Activated CD8-positive, alpha-beta memory T cell treated with anti-CD3 and anti-CD28 coated beads, Interleukin-2, amount 50 U/mL, for 48 hours (primary cell): ENCODE measurements around the gene CACNG6.
"Not testable (repeated sequence)": the region's sequence is repeated elsewhere in the genome, so short reads cannot be mapped to it uniquely, and the experiment has no call there.

Experiments
- DNase-seq: peaks from one replicate; pipeline ENCODE4 v3.0.0-alpha.2; 2020

The CACNG6 gene, protein sequence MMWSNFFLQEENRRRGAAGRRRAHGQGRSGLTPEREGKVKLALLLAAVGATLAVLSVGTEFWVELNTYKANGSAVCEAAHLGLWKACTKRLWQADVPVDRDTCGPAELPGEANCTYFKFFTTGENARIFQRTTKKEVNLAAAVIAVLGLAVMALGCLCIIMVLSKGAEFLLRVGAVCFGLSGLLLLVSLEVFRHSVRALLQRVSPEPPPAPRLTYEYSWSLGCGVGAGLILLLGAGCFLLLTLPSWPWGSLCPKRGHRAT

DNA sequence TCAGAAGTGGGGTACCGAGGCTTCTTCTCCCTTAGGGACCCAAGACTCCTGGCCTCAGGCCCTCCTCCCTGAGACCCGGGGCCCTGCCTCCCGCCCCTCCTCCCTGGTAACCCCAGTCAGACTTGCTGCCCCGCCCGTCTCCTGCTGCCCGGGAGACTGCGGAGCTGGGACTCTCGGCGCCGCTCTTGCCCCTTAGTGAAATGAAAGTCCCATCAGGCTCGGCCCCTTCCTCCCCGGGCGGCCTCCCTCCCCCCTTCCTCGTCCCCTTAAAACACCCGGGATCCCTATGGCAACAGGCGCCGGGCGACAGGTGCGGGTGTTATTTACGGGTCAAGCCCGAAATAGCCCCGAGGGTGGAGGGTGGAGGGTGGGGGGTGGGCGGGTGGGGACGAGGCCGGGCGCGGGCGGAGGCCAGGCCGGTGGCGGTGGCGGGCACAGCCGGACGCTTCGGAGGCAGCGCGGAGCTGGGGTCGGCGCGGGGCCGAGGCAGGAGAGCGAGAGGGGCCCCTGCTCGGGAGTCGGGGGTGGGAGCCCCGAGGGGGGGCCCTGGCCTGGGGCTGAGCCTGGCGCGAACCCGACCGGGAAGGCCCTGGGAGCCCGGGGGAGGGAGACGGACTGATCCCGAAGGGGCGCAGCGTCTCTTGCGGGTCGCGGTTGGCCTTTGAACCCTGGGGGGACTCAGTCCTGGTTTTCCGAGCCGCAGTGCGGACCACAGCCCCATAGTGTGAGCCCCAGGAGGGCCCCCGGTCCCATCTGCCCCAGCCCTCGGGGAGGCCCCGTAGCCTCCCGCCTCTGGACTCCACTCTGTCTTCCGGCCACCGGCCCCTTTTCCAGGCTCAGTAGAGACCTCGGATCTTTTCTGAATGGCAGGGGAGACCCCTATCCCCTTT, at the start of gene CACNG6:
TSS of gene CACNG6 (plus strand) at position 414 of the 890 bp plus-strand sequence. CDS start 1,241 bp downstream, outside the sequence.
- DNase-seq = no peak

DNA sequence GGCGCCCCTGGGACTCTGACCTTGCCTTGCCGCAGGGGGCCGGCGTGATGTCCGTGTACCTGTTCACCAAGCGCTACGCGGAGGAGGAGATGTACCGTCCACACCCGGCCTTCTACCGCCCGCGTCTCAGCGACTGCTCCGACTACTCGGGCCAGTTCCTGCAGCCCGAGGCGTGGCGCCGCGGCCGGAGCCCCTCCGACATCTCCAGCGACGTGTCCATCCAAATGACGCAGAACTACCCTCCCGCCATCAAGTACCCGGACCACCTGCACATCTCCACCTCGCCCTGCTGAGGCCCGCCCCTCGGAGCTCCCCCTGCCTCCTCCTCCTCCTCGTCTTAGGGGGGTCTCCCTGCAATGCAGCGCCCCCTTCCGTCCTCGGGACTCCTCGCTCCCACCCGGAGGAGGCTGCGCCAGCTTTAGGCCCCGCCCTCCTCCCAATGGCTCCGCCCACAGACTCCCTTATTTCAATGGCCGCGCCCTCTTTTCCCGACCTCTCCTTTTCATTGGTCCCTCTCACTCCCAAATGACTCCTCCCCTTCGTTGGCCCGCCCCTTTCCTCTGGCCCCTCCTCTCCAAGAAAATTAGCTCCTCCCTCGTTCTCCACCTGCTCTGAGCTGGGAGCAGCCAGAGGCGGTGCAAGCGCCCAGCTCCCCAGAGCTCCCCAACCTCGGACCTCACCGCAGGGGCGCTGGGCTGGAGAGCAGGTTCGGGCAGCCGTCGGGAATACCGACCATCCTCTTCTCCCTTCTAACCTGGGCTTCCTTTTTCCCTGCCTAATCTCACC, 49.2 kb upstream of the CACNG6 start:
- DNase-seq = peak; percentile 53

DNA sequence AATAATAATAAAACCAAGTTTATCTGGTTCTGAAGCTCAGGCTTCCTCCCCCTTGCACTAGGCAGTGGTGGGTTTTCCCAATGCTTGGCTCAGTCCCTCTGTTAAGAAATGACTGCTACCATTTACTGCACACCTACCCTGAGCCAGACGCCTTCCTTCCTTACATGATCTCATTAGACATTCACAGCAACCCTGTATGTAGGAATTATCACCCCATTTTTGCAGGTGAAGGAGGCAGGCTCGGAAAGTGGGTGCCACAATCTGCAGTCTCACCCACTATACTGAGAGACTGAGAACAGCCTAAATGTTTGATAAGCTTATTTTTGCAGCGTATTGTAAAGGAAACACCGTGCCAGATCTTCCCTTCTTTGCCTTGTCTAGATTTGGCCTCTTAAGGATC, 47.0 kb upstream of the CACNG6 start:
- DNase-seq = no peak

DNA sequence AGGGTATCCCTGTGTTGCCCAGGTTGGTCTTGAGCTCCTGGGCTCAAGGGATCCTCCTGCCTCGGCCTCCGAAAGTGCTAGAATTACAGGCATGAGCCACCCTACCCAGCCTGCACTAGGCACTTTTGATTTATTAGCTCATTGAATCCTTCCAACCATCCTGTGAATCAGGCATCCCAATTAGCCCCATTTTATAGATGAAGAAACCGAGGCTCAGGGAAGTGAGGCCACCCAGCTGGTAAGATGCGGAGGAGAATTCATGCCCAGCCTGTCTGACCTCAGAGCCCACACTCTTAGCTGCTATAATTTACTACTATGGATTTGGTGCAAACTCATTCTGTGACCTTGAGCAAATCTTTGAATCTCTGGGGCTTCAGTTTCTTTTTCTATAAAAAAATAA, 46.5 kb upstream of the CACNG6 start:
- DNase-seq = no peak

DNA sequence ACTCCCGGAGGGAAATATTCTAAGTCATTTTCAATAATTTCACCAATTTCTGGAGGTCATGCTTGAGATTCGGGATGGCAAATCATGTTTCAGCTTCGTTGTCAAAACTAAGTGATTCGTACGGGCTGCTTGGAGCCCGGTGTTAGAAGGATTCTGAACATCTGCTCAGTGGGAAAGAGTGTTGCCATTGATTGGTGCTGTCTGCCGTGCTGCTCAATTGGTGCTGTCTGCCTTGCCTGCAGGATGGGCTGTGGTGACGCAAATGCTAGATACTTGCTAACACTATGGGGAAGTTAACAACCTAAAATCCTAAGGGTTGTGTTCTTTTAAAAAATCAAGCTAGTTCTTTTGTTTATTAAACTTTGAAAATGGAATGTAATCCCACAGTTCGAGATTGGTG, 46.0 kb upstream of the CACNG6 start:
- DNase-seq = no peak

DNA sequence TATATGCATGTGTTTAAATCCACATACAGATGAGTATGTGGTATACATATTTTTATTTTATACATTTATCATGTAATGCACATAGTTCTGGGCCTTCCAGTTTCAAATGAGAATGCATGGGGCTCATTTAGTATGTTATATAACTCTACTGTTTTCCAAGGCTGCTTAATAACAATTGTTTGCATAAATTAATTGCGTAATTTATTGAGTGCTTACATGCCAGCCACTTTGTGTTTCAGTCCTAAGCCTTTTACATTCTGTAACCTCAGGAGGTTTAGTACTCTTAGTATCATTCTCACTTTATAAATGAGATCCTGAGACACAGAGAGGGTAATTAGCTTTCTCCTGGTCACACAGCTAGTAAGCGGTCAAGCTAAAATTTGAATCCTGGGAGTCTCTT, 45.4 kb upstream of the CACNG6 start:
- DNase-seq = no peak

DNA sequence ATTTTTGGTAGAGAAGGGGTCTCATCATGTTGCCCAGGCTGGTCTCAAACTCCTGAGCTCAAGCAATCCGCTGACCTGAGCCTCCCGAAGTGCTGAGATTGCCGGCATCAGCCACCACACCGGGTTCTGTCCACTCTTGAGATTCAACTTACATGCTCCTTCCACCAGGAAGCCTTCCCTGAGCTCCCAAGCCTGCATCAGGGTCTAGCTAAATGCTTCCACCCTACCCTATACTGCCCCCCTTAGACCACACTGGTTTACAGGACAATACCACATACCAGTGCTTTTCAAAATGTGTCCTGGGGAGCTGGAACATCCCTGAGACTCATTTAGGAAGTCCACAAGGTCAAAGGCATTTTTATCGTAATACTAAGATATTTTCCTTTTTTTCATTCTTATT, 43.8 kb upstream of the CACNG6 start:
- no peak for DNase-seq

DNA sequence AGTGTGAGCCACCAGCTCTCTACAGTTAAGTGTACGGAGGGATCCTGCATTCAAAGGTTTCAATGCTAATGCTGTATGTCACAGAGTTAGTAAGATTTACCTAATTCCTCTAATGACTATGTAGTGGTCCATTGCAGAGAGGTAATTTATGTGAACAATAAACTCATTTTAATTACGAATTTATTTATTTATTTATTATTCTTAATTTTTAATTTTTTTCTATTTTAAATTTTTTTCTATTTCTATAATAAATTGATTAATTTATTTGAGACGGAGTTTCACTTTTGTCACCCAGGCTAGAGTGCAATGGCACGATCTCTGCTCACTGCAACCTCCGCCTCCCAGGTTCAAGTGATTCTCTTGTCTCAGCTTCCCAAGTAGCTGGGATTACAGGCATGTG, 42.8 kb upstream of the CACNG6 start:
- not testable (repeated sequence) for DNase-seq

DNA sequence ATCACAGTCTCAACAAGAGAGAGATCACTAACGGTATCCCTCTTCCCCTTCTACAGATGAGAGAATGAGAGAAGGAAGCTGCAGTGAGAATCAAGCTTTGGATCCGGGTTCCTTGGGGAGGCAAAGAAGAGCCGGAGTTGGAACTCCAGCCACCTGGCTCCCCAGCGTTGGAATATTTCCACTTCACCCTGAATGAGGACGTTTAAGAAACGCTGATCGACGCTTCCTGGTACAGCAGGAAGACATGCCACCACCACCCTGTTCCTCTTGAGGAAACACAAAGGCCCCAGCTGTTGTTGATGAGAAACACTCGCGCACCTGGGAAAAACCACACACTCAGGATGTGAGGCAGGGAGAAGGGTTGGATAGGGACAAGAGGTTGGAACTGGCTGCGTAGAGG, 40.0 kb upstream of the CACNG6 start:
- no peak for DNase-seq

DNA sequence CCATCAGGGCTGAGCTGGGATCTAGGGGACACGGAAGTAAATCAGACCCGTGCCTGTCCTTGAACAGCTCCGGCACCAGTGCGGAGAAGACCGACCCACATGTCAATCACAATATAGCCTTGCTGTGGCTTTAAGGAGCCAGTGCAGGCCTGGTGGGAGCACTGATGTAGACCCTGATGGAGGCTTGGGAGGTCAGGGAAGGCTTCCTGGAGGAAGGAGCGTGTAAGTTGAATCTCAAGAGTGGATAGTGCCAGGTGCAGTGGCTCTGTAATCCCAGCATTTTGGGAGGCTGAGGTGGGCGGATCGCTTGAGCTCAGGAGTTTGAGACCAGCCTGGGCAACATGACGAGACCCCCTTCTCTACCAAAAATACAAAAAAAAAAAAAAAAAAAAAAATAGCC, 39.5 kb upstream of the CACNG6 start:
- no peak for DNase-seq

DNA sequence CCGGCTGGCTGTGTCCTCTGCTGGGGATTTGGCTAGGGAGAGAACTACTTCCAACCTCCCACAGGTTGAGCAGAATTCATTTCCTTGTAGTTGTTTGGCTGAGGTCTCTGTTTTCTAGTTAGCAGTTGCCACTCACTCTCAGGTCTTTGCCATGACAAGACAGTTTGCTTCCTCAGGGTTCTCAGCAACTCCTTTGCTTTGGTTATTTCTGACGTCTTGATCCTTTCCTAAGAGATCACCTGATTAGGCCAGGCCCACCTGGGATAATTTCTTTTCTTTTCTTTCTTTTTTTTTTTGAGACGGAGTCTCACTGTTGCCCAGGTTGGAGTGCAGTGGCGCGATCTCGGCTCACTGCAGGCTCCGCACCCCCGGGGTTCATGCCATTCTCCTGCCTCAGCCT, 38.1 kb upstream of the CACNG6 start:
- DNase-seq = no peak

DNA sequence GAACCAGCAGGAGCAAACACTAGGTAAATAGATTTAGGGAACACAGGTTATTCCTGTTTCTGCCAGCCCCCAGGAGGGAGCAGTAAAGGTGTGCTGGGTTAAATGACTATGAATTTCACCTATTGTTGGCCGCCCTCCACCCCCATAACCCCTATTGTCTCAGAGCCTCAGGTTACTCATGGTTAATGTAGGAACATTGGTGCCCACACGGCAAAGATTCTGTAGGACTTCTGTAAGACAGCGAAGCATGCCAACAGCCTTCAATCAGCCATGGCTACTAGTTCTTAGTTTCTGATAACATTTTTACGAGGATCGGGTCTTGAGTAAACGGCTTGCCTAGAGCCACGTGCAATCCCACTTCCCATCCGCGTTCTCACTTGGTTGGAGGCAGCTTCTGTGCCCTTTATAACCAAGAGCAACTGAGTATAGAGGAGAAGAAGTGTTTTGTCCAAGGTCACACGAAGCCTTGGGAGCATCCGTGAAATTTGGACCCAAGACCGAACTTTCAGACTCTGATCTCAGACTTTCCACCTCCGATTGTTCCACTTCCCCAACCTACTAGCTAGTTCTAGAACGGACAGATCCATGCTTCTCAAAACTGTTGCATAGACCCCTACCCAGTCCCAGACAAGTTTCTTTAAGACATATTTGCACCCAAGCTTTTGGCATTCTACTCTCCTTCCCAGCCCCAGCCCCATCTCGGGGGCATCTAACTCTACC, 33.8 kb upstream of the CACNG6 start:
- no peak for DNase-seq

DNA sequence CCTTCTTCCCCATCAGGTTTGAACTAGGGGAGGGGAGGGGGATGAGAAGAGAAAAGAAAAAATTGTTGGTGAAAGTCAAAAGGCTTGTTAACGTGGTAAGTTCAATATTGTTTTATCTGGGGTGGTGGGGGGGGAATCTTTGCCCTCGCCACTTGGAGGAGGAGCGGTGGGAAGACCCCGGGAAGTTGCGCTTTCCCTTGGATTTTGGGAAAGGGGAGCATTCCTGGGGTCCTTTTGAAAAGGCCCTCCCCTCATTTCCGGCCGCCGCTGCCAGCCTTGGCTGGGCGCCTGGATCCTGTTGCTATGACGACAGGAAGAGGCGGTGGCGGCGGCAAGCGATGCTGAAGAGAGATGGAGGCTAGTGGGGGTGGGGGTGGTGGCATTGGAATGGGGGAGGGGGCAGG, 33.3 kb upstream of the CACNG6 start:
- DNase-seq = no peak

DNA sequence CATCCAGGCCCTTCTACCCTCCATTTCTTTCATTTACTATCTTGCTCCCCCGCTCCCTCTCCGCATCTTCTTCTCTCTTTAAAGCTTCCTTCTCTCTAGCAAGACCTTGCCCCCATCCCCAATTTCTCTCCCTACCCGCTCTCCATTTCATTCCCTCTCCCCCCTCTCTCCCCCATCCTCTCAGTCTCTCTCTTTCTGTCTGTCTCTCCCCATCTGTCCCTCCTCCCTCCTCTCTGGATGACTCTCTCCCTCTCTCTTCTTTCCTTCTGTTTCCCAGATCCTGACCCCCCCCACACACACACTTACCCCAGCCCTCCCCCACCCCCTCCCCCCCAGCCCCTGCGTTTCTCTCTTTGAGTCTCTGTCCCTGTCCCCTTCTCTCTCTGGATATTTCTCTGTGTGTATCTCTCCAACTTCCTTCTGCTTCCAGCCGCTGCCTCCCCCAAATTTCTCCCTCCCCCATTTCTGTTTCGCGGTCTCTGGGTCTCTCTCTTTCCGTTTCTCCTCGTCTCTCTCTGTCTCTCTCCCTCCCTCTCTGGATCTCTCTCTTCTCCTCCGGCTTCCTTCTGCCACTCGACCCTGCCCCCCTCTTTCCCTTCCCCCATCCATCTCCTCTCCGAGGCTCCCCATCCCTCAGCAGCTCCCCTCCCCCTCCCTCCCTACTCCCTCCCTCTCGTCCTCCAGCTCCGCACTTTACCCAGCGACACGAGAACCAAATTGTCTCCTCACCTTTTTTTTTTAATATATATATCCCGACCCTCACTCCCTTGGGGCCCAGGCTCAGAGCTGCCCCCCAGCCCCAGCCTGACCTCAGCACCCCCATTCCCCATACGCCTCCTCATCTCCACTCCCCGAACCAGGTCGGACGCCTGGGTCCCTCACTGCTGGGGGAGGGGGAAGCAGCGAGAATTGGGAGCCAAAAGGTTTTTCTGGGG, 32.3 kb upstream of the CACNG6 start:
- DNase-seq = no peak

DNA sequence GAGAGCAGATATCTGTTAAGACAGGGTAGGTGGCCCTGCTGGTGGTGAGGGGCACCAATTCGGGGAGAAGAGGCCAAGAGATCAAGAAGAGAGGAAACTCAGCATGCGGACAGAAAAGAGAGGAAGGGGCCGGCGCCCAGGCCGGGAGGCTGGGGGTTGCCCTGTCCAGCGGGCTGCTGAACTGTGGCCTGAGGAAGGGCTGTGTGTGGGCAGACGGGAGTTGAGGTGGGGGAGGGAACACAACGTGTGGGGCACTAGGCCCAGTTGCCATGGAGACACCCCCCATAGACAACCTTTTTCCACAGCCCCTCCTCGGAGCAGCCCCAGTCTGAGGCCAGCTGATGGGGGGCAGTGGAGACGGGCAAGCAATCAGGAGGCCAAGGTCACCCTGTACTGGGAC, 31.2 kb upstream of the CACNG6 start:
- no peak for DNase-seq

DNA sequence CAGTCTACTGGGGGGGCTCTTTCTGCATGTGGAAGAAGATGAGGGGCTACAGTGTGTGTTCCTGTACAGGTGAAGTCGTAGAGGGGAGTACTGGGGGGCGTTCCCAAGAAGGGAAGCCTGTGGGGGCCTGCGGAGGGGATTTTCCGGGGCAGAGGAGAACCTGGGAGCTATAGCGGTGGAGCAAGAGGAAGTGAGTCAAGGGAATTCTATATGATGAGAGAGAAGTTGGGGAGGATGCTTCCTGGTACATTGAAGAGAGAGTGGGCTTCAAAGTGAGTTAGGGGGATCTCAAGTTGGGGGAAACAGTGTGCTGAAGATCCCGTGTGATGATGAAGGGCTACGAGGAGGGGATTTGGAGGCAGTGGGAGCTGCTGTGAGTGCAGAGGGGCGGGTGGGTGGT, 30.6 kb upstream of the CACNG6 start:
- DNase-seq = no peak

DNA sequence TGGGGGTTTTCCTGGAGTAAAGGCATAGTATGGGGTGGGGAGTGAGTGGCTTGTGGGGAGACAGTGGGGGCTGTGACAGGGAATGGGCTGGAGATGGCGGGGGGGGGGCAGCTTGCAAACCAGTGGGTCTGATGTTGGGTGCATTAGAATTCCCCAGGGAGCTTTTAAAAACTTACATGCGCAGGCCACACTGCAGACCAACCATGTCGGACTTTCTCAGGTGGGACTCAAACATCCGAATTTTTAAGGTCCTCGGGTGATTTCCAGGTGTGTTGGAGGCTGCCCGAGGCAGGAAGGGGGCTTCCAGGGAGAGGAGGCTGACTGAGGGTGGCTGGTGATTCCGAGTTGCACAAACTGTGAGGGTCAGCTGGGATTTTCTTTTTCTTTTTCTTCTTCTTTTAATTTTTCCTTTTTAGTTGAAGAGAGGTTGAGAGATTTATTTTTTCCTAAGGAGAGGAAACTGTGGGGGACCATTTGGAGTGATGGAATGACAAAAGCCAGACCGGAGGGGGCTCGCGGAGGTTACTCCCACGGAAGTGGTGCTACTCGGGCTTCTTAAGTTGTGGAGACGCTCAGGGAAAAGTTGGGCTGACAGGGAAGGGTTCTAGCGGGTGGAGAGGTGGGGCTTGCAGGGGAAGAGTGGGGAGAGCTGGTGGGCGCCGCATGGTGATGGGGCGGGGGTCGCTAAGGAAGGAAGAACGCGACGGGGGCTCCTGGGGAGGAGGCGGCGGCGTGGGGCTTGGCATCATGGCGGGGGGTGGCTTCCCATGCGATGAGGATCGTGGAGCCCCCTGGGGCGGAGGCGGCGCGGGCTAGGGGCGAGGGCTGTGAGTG, 29.7 kb upstream of the CACNG6 start:
- no peak for DNase-seq

DNA sequence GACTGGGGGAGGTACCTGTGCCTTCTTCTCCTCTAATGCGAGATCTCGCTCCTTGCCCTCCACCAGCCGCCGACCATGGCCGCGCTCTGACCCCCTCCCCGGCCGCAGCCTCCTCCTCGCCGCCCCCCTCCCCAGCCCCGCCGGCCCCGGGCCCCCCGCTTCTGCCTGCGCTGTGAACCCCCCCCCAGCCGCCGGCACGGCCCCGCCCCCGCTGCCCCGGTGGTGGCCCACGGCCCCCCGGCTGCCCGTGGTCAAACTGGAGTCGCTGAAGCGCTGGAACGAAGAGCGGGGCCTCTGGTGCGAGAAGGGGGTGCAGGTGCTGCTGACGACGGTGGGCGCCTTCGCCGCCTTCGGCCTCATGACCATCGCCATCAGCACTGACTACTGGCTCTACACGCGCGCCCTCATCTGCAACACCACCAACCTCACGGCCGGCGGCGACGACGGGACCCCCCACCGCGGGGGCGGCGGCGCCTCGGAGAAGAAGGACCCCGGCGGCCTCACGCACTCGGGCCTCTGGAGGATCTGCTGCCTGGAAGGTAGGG, 28.5 kb upstream of the CACNG6 start, which contains the start of gene CACNG8:
TSS of gene CACNG8 (plus strand) at position 51 of the 545 bp plus-strand sequence.
- no peak for DNase-seq

DNA sequence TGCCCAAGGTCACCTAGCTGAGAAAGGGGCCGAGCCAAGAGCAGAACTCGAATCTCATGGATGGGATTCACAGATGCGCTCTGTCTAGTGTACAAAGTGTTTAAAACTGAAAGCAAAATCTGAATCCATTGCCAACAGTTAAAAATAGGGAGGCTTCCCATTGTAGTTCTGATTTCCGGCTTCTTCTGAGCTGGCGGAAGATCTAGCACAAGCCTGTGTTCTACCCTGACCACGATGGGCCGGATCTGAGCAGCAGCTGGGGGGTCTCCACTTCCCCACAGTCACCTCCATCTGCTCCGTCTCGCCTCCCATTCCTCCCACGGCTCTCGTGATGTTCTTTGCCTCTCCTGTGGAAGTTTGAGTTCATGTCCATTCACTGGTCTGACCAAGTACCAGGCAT, 26.3 kb upstream of the CACNG6 start:
- no peak for DNase-seq

DNA sequence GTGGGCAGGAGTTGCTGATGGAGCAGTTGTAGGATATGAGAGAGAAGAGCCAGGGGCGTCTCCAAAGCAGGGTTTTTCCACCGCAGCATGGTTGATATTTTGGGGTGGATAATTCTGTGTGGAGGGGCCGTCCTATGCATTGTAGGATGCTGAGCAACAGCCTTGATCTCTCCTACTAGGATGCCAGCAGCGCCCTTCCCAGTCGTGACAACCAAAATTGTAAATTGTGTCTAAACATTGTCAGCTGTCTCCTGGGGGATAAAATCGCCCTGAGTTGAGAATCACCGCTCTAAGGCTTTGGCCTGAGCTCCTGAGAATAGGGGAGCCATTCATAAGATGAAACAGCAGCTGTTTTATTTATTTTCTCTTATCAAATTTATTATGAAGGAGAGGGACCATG, 24.5 kb upstream of the CACNG6 start:
- no peak for DNase-seq
